ENCODE results near the gene CARM1.

- no peak for TF ChIP-seq POLR2AphosphoS5 (IDR thresholded peaks at IDR 0.05; ENCODE audit: low read depth)
- TF ChIP-seq EZH2 (IDR thresholded peaks at IDR 0.05; ENCODE audit: low read depth, unreplicated experiment): no peak
Observed at GRCh38 chr19:10884274-10884673, 12.9 kb downstream of the CARM1 start.
